Measurements from ENCODE around the gene DEF6.
"Not testable (repeated sequence)": the region's sequence is repeated elsewhere in the genome, so short reads cannot be mapped to it uniquely, and the experiment has no call there.

Gene DEF6

DNA sequence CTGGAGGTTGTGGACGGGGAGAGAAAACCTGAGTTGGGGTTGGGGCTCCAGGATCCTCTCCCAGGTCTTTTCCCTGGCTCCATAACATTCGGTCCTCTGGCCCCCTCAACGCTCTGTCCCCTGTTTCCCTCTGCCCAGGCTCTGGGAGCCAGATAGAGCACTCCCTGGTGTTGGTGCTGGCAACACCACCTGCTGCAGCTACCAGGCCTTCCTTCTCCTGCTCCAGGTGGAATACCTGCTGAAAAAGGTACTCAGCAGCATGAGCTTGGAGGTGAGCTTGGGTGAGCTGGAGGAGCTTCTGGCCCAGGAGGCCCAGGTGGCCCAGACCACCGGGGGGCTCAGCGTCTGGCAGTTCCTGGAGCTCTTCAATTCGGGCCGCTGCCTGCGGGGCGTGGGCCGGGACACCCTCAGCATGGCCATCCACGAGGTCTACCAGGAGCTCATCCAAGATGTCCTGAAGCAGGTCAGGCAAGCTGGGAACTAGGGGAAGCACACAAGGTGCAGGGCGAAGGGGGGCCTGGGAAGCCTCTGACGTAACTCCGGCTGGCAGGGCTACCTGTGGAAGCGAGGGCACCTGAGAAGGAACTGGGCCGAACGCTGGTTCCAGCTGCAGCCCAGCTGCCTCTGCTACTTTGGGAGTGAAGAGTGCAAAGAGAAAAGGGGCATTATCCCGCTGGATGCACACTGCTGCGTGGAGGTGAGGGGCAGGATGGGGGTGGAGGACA, 14.6 kb downstream of the DEF6 start:
- no peak for DNase-seq

DNA sequence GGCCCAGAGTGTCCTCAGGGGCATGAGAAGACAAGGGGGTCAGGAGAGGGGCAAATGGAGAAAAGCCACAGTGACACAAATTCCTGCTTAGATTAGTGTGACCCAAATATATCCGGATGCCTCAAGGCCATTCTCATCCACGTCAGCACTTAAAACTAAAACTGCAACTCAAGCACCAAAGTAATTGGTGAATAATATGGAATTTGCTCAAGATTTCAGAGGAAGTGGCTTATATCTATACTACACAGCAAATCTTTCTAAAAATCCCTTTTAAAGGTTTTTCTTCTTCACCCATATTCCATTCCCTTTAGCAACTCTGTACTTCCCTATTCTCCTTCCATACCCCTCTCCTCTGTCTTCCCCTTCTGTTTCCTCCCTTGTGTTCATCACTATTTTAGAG, 15.2 kb downstream of the DEF6 start:
- DNase-seq = no peak

DNA sequence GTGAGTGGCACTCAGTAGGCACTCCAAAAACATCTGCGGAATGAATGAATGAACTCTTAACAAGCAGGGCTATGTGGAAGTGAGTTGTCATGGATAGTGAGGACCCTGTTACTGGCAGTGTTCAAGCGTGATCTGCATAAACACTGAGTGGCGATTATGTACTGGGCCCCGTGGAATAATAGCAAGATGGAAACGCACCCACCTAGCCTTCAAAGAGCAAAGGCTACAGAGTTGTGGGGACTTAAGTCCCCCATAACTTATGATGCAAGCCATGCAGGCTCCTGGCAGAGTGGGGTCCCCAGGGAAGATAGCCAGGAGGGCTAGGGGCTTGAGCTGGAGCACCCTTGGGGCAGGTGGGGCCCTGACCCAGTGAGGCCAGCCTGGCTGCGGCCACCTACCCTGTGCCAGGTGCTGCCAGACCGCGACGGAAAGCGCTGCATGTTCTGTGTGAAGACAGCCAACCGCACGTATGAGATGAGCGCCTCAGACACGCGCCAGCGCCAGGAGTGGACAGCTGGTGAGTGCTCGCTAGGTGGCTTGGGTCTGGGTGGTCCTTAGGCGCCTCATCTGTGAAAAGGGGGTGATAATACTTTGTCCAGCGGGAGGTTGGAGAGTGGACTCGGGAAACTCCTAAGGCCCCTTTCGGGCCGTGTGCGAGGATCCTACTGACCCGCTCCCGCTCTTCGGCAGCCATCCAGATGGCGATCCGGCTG, 20.0 kb downstream of the DEF6 start:
- no peak for DNase-seq

DNA sequence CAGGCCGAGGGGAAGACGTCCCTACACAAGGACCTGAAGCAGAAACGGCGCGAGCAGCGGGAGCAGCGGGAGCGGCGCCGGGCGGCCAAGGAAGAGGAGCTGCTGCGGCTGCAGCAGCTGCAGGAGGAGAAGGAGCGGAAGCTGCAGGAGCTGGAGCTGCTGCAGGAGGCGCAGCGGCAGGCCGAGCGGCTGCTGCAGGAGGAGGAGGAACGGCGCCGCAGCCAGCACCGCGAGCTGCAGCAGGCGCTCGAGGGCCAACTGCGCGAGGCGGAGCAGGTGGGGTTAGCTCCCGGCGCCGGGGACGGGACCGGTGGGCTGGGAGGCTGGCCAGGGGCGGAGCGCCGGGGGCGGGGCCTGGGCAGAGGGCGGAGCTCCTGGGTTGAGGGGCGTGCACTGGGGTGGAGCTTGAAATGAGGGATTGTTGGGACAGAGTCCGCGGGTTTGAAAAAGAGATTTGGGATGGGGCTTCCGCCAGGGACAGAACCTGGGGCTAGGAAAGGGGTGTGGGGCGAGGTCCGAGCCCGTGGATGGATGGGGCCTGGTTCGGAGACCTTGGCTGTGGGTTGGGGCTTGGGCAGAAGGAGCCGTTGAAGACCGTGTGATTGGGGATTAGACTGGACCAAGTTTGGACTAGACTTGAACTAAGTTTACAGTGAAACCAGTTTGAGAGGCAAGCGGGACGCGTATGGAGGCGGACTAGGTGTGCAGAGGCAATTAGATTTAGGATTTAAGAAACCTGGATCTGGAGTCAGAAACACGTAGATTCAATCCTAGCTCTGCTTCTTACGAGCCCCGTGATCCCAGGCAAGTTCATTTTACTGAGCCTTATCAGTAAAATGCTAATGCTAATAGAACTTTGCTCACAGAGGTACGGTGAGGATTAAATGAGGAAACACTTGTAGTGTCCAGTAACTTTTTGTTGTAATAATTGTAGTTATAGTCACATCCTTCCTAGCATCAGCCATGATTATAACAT, 20.9 kb downstream of the DEF6 start:
- DNase-seq = no peak

DNA sequence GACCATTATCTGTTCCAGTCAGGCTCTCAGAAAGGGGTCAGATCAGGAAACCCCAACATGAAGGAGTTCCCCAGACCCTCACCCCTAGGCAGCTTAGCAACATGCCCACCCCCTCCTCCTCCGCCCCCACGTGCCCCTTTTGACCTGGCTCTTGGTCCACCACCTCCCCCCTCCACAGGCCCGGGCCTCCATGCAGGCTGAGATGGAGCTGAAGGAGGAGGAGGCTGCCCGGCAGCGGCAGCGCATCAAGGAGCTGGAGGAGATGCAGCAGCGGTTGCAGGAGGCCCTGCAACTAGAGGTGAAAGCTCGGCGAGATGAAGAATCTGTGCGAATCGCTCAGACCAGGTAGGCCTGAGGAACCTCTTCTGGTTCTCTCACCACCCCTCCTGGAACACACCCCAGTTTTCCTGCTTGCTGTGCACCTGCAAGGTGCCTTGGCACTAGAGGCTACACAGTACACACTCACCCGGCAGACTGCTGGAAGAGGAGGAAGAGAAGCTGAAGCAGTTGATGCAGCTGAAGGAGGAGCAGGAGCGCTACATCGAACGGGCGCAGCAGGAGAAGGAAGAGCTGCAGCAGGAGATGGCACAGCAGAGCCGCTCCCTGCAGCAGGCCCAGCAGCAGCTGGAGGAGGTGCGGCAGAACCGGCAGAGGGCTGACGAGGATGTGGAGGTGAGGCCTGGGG, 21.9 kb downstream of the DEF6 start:
- no peak for DNase-seq

DNA sequence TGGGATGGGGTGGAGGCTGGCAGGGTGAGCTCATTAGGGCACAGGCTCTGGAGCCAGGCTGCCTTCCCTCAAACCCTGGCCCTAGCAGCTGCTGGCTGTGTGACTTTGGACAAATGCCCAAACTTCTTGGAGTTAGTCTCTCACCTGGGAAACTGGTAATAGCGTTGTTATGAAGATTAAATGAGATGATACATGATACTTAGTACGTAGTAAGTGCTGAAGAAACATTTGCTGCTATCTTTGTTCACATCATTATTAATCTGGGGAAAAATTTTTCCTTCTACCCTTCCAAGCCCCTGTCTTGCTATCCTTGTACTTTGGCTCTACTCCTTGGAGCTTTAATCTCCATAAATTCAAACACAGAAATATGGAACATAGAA, 22.4 kb downstream of the DEF6 start:
- DNase-seq = no peak

DNA sequence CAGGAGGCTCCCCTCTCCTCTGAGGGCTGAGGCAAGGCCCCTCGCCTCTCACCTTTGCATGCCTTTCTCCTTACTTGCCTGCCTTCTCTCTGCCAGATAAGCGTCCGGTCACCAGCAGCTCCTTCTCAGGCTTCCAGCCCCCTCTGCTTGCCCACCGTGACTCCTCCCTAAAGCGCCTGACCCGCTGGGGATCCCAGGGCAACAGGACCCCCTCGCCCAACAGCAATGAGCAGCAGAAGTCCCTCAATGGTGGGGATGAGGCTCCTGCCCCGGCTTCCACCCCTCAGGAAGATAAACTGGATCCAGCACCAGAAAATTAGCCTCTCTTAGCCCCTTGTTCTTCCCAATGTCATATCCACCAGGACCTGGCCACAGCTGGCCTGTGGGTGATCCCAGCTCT, 23.5 kb downstream of the DEF6 start:
- no peak for DNase-seq

DNA sequence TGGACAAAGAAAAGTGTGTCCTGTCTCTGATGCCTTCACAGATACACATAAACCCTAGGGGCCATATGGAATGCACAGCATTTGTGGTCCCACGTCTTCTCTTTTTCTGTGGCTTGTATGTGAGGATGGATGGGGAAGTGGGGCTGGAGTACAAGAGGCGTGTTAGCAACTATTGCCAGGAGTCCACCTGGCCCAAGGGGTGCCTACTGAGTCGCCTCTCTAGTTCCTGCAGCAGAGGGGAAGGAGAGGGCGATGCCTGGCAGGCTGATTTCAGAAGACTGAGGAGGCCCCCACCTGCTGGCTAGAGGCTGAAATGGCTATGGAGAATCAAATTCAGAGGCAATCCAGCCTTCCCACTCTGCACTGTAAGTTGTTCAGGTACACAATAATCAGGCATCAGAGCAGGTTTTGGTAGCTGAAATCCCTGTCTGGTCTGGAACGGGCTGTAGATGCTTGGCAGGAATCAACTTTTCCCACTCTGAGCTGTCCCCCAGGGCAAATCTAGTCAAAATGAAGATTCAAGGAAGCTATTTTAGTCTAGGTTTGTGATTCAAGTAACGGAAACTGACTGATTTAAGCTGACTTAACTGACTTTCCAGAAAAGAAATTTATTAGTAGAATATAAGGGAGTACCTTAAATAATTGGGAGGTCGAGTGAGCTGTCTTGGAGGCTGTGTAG, 29.9 kb downstream of the DEF6 start:
- peak; percentile 79 for DNase-seq

DNA sequence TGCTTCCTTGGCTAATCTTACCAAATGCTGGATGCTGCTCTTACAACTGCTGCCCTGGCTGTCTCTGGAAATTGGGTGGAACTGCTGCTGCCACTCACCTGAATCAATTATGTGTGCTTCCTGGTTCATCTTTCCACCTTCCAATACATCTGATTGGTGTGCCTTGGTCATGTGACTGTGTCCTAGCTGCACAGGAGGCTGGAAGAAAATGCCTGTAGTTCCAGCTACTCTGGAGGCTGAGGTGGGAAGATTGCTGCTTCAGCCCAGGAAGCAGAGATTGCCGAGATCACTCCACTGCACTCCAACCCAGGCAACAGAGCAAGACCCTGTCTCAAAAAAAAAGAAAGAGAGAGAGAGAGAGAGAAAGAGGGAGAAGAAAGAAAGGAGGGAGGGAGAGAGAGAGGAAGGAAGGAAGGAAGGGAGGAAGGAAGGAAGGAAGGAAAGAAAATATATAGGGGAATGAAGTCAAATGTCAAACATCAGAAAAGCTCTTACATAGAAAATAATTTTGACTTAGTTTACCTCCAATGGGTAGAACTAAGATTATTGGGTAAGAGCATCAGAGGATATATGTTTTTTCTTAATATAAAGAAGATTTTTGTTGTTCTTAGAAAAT, 30.6 kb downstream of the DEF6 start:
- no peak for DNase-seq

DNA sequence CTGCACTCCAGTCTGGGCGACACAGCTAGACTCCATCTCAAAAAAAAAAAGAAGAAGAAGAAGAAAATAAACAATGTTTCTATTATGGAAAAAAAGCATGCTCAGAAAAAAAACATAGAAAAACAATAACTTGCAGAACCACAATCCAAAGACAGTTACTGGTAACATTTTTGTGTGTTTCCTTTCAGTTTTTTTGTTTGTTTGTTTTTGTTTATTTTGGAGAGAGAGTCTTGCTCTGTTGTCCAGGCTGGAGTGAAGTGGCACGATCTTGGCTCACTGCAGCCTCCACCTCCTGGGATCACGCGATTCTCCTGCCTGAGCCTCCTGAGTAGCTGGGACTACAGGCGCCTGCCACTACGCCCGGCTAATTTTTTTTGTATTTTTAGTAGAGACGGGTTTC, 31.3 kb downstream of the DEF6 start:
- DNase-seq = not testable (repeated sequence)

DNA sequence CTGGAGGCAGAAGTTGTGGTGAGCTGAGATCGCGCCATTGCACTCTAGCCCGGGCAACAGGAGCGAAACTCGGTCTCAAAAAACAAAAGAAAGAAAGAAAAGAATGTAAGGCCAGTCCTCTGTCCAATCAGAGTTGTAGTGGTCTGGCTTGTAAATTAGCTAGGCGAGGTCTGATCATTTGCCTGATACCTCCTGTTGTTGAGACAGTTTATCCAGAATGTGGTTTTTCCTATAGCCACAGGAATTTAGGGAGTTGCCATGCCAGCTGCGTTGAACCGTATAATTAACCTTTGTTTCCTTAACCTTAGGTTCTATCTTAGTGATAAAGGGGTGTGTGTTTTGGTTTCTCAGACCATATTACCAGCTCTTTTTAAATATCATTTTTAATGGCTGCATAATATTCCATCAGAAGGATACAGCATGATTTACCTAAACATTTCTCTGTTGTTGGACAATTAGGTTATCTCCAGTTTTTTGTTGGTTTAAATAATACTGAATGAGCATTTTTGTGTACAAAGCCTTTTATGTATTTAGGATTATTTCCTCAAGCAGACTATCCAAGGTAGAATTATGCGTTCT, 33.0 kb downstream of the DEF6 start:
- no peak for DNase-seq

DNA sequence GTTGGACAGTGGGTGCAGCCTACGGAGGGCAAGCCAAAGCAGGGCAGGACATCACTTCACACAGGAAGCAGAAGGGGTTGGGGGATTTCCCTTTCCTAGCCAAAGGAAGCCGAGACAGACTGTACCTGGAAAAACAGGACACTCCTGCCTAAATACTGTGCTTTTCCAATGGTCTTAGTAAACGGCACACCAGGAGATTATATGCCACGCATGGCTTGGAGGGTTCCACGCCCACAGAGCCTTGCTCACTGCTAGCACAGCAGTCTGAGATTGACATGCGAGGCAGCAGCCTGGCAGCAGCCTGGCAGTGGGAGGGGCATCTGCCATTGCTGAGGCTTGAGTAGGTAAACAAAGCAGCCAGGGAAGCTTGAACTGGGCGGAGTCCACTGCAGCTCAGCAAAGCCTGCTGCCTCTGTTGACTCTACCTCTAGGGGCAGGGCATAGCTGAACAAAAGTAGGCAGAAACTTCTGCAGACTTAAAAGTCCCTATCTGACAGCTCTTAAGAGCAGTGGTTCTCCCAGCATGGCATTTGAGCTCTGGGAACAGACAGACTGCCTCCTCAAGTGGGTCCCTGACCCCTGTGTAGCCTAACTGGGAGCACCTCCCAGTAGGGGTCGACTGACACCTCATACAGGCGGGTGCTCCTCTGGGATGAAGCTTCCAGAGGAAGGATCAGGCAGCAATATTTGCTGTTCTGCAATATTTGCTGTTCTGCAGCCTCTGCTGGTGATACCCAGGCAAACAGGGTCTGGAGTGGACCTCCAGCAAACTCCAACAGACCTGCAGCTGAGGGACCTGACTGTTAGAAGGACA, 34.7 kb downstream of the DEF6 start:
- DNase-seq = peak; percentile 63

DNA sequence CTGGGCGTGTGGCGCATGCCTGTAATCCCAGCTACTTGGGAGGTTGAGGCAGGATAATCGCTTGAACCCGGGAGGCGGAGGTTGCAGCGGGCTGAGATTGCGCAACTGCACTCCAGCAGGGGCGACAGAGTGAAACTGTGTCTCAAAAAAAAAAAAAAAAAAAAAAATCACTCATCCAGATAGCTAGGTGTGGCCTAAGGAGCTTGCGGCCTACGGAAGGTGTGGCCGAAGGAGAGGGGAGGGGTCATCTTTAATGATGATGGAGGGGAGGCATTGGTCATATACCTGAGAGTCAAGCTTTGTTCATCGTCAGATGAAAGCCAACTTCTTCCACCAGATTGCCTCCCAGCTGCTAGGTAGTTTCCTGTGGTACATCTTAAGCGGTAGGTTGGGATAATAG, 43.9 kb downstream of the DEF6 start:
- no peak for DNase-seq

DNA sequence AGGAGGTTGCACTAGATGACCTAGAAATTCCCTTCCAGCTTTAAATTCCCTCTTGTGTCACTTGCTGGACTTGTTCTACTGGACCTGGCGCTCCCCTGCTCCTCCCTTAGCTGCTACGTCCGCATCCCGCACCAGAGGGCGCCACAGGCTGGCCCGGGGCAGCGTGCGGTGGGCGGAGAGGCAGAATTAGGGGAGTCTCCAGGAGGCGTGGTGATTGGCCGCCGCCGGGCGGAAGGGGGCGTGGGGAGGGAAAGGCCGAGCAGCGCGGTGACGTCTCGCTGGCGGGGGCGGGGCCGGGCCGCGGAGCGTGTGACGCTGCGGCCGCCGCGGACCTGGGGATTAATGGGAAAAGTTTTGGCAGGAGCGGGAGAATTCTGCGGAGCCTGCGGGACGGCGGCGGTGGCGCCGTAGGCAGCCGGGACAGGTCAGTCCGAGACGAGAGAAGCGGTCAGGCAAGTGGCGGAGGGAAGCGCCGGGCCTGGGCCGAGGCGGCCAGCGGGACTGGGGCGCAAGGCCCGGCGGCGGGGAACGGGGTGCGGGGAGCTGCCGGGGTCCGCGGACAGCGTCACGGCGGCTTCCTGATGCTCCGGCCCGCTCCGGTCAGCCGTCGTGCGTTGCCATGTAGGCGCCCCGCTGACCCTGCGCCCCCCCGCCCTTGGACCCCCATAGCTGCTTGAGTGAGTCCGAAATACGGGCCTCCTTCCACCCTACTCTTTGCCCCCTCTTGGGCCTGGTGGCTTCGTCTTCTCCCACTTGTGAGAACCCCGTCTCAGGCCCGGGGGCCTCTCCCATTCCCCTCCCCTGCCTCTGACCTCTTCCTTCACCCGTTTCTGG, 44.9 kb downstream of the DEF6 start, which contains the start of gene PPARD:
Gene PPARD (plus strand): TSS at position 301 of the 834 bp plus-strand sequence. CDS start 68,530 bp downstream, outside the sequence.
- peak; percentile 98 for DNase-seq

DNA sequence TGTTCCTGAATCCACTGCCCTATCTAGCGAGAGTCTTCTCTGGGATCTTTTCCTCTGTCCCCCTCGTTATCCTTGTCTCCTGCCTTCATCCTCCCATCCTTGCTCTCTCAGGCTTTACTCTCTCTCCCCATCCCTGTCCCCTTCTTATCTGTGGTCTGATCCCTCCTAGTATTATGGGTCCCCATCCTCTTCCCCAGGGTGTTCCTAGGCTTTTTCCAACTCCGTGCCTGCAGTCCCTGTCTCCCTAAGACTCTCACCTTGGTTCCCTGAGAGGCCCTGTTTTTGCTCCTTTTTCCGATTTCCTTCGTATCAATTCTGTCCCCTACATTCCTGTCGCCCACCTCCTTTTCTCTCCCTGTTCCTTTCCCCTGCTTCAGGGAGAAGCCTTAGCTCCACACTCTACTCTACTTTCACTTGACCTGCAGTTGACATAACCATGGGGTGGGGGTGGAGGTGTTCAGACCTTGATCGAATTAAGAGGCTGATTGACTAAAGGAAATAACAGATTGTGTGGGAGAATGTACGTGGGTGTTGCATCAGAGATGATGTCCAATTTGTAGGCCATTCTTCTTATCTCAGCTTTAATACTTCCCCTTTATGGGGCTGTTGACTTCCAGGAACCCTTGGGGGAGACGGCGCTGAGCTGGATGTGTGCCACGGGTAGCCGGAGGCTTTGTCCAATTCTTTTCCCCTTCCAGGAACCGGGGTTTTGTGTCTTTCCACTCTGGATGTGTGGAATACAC, 45.6 kb downstream of the DEF6 start:
- no peak for DNase-seq

DNA sequence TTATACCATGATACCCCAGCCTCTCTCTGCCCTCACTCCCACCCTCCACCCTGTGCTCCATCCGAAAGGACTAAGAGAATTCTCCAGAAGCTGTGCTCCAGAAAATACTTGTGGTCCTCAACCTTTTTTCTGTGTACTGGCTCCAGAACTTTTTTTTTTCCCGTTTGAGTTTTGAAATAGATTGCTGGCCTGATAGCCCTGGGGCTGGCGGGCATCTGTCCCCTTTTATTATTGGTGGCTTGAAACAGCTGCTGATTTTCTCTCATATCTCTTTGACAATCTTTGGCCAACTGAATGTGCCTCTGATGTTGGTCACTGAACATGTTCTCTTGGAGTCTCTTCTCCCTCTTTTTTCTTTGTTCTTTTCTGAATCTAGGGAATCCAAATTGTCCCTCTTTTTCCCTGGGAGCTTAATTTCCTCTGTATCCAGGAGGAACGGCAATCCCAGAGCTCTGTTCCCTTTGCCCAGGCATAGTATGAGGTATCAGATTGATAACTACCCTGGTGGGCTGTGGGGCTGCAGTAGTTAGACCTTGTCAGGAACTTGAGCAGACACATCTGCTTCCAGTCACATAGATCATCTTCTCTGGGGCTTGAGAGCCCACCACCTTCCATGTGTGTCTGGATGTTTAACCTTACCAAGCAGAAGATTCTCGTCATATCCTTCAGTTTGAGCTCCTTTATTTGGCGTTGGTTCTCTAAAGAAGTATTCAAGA, 46.4 kb downstream of the DEF6 start:
- no peak for DNase-seq

DNA sequence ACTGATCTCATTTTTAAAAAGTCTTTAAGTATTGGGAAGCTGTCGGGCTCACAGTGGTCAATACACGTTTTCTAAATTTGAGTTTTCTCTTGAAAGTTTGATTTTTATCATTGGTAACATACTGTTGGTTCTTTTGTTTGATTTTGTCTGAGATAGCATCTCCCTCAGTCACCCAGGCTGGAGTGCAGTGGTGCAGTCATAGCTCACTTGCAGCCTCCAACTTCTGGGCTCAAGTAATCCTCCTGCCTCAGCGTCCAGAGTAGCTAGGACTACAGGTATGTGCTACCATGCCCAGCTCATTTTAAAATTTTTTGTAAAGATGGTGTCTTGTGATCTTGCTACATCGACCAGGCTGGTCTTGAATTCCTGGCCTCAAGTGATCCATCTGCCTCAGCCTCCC, 53.8 kb downstream of the DEF6 start:
- no peak for DNase-seq

DNA sequence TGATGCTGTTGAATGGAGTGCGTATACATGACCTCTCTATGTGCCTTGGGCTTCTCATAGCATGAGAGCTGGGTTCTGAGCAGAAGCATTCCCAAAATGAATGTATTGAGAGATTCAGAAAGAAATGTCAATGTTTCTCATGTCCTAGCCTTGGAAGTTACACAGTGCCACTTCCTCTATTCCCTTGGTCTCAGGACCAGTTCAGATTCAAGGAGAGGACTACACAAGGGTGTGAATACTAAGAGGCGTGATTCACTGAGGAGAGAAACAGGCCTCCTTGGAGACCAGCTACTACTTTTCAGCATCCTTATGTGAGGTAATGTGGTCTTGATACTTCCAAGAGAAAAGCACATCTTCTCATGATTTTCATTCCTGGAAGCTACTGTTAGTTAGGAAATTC, 55.1 kb downstream of the DEF6 start:
- no peak for DNase-seq
